ENCODE results near the gene CDK6.

DNA sequence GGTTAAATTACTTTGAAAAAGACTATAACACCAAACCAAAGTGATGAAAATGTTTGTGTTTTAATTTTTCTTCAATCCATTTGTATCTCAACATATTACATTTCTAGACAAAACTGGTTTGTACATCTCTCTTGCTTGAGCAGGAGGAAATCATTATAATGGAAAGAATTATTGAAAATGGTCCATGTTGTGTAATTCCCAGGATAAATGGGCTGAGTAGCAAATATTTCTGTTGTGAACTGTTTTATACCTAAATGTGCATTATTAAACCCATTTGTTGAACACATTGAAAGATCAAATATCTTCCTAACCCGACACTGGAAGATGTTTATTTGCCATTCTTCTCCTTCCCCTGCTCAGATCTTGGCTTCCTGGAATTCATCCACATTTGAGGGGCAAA, 14.1 kb upstream of the CDK6 start:
- TF ChIP-seq, protein P1, sequence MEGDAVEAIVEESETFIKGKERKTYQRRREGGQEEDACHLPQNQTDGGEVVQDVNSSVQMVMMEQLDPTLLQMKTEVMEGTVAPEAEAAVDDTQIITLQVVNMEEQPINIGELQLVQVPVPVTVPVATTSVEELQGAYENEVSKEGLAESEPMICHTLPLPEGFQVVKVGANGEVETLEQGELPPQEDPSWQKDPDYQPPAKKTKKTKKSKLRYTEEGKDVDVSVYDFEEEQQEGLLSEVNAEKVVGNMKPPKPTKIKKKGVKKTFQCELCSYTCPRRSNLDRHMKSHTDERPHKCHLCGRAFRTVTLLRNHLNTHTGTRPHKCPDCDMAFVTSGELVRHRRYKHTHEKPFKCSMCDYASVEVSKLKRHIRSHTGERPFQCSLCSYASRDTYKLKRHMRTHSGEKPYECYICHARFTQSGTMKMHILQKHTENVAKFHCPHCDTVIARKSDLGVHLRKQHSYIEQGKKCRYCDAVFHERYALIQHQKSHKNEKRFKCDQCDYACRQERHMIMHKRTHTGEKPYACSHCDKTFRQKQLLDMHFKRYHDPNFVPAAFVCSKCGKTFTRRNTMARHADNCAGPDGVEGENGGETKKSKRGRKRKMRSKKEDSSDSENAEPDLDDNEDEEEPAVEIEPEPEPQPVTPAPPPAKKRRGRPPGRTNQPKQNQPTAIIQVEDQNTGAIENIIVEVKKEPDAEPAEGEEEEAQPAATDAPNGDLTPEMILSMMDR (IDR thresholded peaks at IDR 0.05): no peak
- TF ChIP-seq POLR2AphosphoS5 (IDR thresholded peaks at IDR 0.05): no peak
